ENCODE data around the gene MIB2. TPM values are rescaled to one million over a fixed set of nuclear protein-coding genes. Genes with fewer than 3 reads are reported as not detected.

Gene MIB2
- total RNA-seq, 4 donors from 2014 or later, result 33.6 to 99.9 (median 74.6) TPM

DNA sequence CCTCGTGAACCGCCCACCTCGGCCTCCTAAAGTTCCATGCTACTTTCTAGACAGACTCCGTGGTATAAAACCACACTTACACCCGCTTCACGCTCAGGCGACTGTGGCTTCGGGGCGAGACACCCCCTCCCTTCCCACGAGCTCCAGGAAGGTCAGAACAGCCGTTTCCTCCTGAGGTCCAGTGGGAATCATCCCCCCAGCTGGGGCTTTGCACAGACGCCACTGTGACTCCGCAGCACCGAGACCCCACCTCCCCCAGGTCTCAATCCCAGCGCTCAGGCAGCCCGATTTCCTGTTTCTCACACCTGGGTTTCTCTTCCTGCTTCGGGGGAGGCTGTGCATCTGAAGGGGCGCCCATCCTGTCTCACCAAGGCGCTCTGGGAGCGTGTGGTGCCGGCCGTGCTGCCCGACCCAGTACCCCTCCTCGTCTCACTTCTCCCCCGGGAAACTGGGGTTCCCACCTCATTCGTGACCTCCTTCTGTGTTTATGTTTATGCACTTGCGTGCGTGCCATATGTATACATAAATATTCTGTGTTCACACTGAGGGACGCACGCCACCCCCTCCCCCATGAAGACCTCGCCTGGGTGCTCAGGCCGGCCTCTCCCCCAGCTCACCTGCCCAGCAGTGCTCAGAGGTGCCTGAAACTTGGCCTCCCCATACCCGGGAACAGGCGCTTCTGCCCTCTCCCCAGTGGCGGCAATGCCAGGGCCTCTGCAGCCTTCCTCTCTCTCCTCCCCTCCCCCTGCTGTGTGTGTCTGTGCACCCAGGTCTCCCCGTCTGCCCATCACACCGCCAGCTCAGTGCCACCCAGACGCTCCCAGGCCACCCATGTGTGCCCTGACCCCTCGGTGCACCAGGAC is 62.6 kb downstream of the MIB2 start:
- DNase-seq (ENCODE audit: extremely low spot score), result no peak
- no peak for TF ChIP-seq POLR2A (IDR thresholded peaks at IDR 0.05; ENCODE audit: low read depth)
- no peak for TF ChIP-seq EP300 (IDR thresholded peaks at IDR 0.05)
- TF ChIP-seq, protein P1, sequence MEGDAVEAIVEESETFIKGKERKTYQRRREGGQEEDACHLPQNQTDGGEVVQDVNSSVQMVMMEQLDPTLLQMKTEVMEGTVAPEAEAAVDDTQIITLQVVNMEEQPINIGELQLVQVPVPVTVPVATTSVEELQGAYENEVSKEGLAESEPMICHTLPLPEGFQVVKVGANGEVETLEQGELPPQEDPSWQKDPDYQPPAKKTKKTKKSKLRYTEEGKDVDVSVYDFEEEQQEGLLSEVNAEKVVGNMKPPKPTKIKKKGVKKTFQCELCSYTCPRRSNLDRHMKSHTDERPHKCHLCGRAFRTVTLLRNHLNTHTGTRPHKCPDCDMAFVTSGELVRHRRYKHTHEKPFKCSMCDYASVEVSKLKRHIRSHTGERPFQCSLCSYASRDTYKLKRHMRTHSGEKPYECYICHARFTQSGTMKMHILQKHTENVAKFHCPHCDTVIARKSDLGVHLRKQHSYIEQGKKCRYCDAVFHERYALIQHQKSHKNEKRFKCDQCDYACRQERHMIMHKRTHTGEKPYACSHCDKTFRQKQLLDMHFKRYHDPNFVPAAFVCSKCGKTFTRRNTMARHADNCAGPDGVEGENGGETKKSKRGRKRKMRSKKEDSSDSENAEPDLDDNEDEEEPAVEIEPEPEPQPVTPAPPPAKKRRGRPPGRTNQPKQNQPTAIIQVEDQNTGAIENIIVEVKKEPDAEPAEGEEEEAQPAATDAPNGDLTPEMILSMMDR (IDR thresholded peaks at IDR 0.05), result no peak
- TF ChIP-seq POLR2AphosphoS5 (IDR thresholded peaks at IDR 0.05), result no peak
- H3K4me1 ChIP-seq, result peaks cover 11 to 35% (median 17%) of the 10 kb centered on the region in 4 donors
- H3K9me3 ChIP-seq, result no peaks in the 10 kb centered on the region
- intact Hi-C loops (cut with DNase I), result no loop called here
- H3K4me3 ChIP-seq, result no peak overlapping the region
- H3K36me3 ChIP-seq, result peaks cover 4 to 20% (median 10%) of the 10 kb centered on the region in 4 donors
- 68% methylated on average over 39 of the region's 39 CpGs for WGBS
- no peak overlapping the region for H3K27ac ChIP-seq (replicated peaks in 1 of 4)
- no peaks in the 10 kb centered on the region for H3K27me3 ChIP-seq

DNA sequence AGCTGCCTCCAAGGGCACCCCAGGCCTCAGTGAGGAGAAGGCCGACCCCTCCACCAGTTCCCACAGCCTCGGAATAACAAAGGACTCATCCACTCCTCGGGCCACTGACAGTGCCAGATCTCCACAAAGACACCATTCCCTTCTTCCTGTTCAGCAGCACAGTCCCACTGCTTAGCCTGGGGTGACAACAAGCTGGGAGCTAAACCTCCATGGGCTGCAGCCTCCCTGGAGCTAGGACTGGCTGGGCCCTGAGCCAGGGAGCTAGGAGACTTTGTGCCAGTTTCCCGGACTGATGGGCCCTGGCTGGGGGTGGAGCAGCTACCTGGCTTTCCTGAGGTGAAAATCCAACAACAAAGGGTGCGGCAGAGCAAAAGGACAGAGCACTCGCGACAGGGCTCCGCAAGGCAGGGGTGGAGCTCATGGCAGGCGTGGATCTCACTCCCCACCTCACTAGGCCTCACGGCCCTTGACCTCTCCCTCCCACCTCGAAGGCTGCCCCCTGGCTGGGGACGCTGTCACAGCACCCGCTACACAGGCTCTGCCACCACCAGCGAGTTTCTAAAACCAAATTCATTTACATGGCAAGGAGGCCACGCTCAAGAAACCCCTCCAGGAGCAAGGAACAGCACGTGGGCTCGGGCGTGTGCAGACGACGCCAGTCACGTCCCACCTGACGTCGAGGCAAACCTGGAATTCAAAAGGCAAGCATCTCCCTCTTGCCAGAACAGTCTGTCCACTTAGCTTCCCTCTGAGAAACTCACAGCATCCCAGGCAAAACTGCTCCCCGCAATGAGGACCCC is 63.5 kb downstream of the MIB2 start:
- intact Hi-C loops (cut with DNase I), result no loop called here
- peaks cover 0 to 20% (median 7%) of the 10 kb centered on the region in 4 donors for H3K36me3 ChIP-seq
- DNase-seq (ENCODE audit: extremely low spot score), result no peak
- H3K27ac ChIP-seq (replicated peaks in 1 of 4), result no peak overlapping the region
- no peak for TF ChIP-seq EP300 (IDR thresholded peaks at IDR 0.05)
- TF ChIP-seq POLR2AphosphoS5 (IDR thresholded peaks at IDR 0.05), result no peak
- TF ChIP-seq, protein P1 (IDR thresholded peaks at IDR 0.05), result no peak
- TF ChIP-seq POLR2A (IDR thresholded peaks at IDR 0.05; ENCODE audit: low read depth), result no peak
- WGBS, result 74% methylated on average over 24 of the region's 24 CpGs
- no peaks in the 10 kb centered on the region for H3K27me3 ChIP-seq
- peaks cover 11 to 43% (median 23%) of the 10 kb centered on the region in 4 donors for H3K4me1 ChIP-seq
- no peaks in the 10 kb centered on the region for H3K9me3 ChIP-seq
- no peak overlapping the region for H3K4me3 ChIP-seq

Other genes starting within 250 kb of the MIB2 start
- 100 to 1,000 TPM in 3 of 4 donors, 10 to 100 TPM in 1; 98.4 to 152 (median 117) TPM for gene AURKAIP1, start 240.3 kb upstream of the MIB2 start, total RNA-seq
- gene CCNL2, start 216.2 kb upstream of the MIB2 start, total RNA-seq, result 100 to 1,000 TPM in 2 of 4 donors, 10 to 100 TPM in 2; 73.4 to 136 (median 108) TPM
- 100 to 1,000 TPM; 144 to 175 (median 155) TPM for gene MRPL20, start 208.2 kb upstream of the MIB2 start, total RNA-seq
- gene ANKRD65, start 194.2 kb upstream of the MIB2 start, total RNA-seq, result 10 to 100 TPM in 2 of 4 donors, 1 to 10 TPM in 2; 8.1 to 19.2 (median 9.8) TPM
- 100 to 1,000 TPM in 2 of 4 donors, 10 to 100 TPM in 2; 99.7 to 168 (median 116) TPM for gene VWA1, start 179.8 kb upstream of the MIB2 start, total RNA-seq
- 1 to 10 TPM in 1 of 4 donors, under 1 TPM in 3; 0.32 to 2.4 (median 0.58) TPM for gene ATAD3C, start 165.8 kb upstream of the MIB2 start, total RNA-seq
- 10 to 100 TPM in 2 of 4 donors, 1 to 10 TPM in 2; 9.7 to 14.9 (median 10.0) TPM for gene ATAD3B, start 143.7 kb upstream of the MIB2 start, total RNA-seq
- gene ATAD3A, start 103.3 kb upstream of the MIB2 start, total RNA-seq, result 10 to 100 TPM; 18.3 to 29.3 (median 25.2) TPM
- gene TMEM240, start 74.9 kb upstream of the MIB2 start, total RNA-seq, result 10 to 100 TPM in 2 of 4 donors, 1 to 10 TPM in 2; 8.7 to 22.1 (median 13.9) TPM
- 100 to 1,000 TPM in 2 of 4 donors, 10 to 100 TPM in 2; 78.7 to 134 (median 112) TPM for gene SSU72, start 40.6 kb upstream of the MIB2 start, total RNA-seq
- 1 to 10 TPM in 1 of 4 donors, under 1 TPM in 2, not detected in 1; 0.50 to 1.9 (median 0.84) TPM for gene FNDC10, start 15.4 kb upstream of the MIB2 start, total RNA-seq
- gene MMP23B, start 16.7 kb downstream of the MIB2 start, total RNA-seq, result 10 to 100 TPM in 3 of 4 donors, 1 to 10 TPM in 1; 3.2 to 19.5 (median 14.0) TPM
- 10 to 100 TPM; 27.2 to 68.9 (median 33.0) TPM for gene CDK11B, start 43.5 kb downstream of the MIB2 start, total RNA-seq
- 10 to 100 TPM; 25.7 to 65.0 (median 35.6) TPM for gene SLC35E2B, start 77.3 kb downstream of the MIB2 start, total RNA-seq
- gene CDK11A, start 108.9 kb downstream of the MIB2 start, total RNA-seq, result 10 to 100 TPM; 18.2 to 46.9 (median 31.4) TPM
- gene NADK, start 163.0 kb downstream of the MIB2 start, total RNA-seq, result 100 to 1,000 TPM in 1 of 4 donors, 10 to 100 TPM in 3; 66.4 to 119 (median 82.7) TPM